ENCODE results near the gene PPP1R12C.

DNA sequence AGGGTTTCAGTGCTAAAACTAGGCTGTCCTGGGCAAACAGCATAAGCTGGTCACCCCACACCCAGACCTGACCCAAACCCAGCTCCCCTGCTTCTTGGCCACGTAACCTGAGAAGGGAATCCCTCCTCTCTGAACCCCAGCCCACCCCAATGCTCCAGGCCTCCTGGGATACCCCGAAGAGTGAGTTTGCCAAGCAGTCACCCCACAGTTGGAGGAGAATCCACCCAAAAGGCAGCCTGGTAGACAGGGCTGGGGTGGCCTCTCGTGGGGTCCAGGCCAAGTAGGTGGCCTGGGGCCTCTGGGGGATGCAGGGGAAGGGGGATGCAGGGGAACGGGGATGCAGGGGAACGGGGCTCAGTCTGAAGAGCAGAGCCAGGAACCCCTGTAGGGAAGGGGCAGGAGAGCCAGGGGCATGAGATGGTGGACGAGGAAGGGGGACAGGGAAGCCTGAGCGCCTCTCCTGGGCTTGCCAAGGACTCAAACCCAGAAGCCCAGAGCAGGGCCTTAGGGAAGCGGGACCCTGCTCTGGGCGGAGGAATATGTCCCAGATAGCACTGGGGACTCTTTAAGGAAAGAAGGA is 2.8 kb downstream of the PPP1R12C start:
- TF ChIP-seq, protein P1, sequence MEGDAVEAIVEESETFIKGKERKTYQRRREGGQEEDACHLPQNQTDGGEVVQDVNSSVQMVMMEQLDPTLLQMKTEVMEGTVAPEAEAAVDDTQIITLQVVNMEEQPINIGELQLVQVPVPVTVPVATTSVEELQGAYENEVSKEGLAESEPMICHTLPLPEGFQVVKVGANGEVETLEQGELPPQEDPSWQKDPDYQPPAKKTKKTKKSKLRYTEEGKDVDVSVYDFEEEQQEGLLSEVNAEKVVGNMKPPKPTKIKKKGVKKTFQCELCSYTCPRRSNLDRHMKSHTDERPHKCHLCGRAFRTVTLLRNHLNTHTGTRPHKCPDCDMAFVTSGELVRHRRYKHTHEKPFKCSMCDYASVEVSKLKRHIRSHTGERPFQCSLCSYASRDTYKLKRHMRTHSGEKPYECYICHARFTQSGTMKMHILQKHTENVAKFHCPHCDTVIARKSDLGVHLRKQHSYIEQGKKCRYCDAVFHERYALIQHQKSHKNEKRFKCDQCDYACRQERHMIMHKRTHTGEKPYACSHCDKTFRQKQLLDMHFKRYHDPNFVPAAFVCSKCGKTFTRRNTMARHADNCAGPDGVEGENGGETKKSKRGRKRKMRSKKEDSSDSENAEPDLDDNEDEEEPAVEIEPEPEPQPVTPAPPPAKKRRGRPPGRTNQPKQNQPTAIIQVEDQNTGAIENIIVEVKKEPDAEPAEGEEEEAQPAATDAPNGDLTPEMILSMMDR (IDR thresholded peaks at IDR 0.05): no peak
- TF ChIP-seq POLR2A (IDR thresholded peaks at IDR 0.05): no peak

Measured in right lobe of liver (tissue), 4 donors.